Lung microvascular endothelial cell (primary cell): ENCODE results near the gene ACSM2A. TPM values are rescaled to one million over a fixed set of nuclear protein-coding genes. Genes with fewer than 3 reads are reported as not detected.
"Not testable (repeated sequence)": the region's sequence is repeated elsewhere in the genome, so short reads cannot be mapped to it uniquely, and the experiment has no call there.

Source experiments
- DNase-seq, 2 donors: peaks; one replicate each; pipeline versions ENCODE4 v3.0.0 to v3.0.0-alpha.2; 2010; ENCODE audit warnings: low read depth in 2 of 2
- total RNA-seq: library from RNA; depleted of rRNA; stranded (reverse); fragments of >200 nt; gene quantifications from 2 replicates; pipeline ENCODE4 v1.2.1, GENCODE V29; 2014

The ACSM2A gene
- total RNA-seq, 1 donor from 2014 or later, result under 0.01 TPM

DNA sequence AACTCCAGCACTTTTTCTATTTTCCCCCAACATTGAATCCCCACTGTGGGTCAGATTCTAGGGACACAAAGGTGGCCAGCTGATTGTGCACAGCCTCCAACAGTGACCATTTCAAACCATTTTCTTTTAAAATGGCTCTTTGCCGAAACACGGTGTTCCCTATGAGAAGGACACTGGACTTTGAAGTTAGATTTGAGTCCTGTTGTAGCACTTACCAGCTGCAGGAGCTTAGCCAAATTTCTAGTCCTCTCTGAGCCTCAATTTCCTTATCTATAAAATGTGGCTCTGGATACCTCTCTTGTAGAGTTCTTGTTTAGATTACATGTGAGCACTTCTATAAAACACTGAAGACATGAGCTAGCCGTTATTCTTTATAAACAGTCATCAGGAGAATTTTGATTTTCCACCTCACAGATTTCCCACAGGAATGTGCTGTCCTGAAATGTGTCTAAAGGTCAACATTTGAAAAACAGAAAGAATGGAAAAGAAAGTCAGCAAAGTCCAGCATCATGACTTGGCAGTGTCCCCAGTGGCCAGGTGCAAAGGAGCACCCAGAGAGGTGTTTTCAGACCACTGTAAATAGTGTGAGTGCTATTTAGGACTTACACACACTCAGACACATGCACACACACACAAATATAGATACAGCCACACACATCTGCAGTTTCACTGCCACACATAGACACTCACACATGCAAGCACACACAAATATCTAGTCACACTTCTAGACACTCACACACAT lies 4.5 kb upstream of the ACSM2A start:
- DNase-seq, result not testable (repeated sequence)

DNA sequence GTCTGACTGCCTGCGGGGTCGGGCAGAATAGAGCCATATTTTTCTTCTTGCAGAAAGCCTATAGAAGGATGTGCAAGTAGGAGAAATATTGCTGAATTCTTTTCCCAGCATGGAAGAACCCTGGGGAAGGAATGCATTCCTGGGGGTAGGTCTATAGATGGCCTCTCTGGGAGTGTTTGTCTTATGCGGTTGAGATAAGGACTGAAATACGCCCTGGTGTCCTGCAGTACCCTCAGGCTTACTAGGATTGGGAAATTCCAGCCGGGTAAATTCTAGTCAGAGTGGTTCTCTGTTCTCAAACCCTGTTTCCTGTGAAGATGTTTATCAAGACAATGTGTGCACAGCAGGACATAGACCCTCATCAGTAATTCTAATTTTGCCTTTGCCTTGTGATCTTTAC lies 2.3 kb downstream of the ACSM2A start:
- DNase-seq, result not testable (repeated sequence)

DNA sequence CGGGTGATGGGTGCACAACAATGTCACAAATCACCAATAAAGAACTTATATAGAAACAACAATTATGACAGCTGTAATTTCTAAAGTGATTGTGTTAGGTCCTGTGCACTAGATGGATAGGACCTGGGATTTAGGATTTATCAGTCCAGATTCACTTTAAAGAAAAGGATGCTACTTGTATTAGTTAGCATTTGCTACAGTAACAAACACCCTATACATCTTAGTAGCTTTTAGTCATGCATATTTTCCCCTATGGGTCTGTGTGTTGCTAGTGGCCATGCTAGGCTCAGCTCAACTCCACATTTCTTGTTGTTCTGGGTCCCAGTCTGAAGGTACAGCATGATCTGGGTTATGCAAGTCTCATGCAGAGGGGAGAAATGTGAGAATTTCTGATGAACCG lies 7.9 kb downstream of the ACSM2A start:
- not testable (repeated sequence) for DNase-seq

DNA sequence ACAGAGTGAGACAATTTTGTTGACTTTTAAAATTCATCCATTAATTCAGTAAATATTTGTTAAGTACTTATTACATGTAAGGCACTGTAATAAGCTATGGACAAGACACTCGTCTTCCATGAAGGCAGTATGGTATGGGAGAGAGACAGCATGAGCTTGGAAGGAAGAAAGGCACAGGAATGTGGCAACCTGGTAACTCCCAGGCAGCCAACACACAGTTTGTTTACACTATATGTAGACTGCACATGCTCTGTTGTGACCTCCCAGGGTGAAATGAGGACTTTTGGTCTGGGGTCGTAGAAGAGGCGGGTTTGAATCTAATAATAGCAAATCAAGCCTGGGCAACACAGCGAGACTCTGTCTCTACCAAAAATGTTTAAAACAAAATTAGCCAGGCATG lies 9.0 kb downstream of the ACSM2A start:
- DNase-seq, result not testable (repeated sequence)

DNA sequence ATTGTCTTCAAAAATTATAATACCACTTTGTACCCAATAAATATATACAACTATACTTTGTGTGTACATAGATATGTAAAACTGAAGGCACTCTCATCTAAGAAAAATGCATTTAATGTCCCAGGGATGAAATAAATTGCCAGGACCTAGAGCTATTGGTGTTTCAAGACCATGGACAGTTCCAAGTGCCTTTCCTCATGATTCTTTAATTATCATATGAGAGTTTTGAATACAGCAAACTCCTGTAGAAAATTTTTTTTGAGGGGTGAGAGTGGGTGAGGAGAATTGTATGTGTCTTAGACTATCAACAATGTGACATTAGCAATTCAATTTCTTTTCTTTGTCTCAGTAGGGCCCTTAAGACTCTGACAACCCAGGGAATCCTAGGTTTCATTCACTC lies 17.6 kb downstream of the ACSM2A start:
- not testable (repeated sequence) for DNase-seq

DNA sequence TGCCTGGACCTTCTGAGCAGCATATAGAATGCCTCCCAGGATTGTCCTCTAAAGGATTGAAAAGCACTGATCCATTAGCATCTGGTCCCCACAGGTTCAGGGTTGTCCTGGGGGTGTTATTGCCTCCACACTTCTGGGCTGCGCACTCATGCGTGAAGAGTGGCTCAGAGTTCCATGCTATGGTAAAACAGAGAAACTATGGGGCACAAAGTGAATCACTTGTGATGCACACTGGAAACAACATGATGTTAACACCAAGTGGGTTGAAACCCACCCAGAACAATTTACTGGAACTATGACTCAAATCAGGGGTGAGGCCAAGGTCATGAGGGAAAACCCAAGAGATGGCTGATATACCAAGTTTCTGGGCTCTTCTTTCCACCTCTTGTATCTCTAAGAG lies 18.6 kb downstream of the ACSM2A start:
- not testable (repeated sequence) for DNase-seq

DNA sequence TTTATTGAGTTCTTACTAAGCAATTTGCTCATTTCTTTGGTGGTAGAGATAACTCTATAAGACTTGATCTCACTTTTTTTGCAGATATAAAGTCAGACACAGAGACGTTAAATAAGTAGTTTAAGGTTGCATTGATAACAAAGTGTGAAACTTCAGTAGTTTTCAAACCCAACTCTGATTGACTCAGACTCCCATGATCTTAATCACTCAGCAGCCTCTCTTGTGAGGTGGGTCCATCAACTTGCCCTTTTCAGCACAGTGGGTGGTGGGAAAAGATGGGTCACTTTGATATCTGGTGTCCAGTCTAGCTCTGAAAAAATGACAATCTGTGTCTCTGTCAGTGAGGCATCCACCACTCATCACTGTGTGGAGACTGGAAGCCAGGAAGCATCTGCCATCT lies 19.4 kb downstream of the ACSM2A start:
- DNase-seq, result not testable (repeated sequence)

DNA sequence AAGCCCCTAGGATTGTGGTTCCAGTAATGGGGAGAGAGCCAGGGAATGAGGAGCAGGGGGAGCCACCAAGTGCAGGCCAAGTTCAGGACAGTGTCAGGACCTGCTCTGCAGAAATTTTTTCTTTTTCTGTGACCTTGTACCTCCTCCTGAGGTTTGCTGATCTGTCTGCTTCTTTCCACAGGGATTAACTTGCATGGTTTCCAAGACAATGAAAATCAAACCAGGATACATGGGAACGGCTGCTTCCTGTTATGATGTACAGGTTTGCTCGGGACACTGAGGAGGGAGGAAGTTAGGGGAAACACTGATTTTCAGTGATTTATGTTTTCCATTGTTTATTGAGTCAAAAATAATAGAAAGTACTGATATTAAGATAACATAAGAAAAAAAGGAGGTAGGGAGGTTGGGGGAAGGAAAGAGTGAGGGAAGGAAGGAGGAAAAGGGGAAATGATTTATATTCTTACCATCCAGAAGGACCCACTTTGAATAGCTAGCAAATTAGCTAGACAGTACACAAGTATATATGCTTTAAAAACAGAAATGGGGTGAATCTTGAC lies 25.9 kb downstream of the ACSM2A start:
- DNase-seq, result peak; percentile 2 to 66

DNA sequence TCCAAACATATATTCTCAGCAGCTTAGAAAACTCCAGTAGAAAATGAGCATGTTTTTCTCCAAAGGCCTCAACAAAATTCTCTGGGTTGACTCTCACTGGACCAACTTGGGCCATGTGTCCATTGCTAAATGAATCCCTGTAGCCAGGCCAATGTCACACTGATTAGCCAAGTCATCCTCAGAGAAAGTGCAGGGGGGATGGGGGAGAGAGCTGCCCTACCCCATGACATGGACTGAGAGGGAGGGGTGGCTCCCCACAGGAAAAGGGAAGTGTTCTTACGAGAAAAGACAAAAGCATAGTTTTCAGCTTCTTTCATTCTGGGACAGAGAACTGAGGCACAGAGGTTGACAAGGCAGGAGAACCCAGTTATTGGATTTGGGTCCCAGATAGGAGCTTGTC lies 32.7 kb downstream of the ACSM2A start:
- not testable (repeated sequence) for DNase-seq

DNA sequence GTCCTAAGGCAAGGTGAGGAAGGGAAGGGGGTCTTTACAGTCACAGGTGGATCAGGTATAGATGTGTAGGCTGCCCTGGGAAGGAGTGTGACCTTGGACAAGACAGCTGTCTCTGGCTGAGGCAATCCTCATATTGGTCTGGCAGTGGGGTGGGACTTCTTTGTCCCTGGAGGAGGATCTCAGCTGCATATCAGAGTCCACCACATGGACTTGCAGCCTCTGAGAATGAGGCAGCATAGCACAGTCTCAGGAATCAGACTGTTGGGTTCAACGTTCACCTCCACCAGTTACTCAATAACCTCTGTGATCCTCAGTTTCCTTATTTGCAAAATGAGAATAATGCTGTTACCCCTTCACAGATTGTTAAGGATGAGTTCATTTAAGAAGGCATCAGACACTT lies 33.4 kb downstream of the ACSM2A start:
- no peak for DNase-seq

DNA sequence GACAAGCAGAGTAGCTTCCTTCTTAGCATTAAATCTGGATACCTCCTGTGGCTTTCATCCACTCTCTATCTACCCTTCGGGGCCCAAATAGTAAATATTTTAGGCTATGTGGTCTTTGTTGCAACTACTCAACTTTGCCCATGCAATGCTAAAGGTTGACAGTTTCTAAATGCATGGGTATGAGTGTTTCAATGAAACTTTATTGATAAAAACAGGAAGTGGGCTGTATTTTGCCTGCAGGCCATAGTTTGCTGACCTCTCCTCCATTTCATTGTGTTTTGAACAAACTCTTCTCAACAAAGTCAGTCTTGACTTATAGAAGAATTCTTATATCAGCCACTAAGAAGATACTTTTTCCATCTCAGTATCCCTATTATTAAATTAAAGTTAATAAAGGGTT lies 34.1 kb downstream of the ACSM2A start:
- no peak for DNase-seq

DNA sequence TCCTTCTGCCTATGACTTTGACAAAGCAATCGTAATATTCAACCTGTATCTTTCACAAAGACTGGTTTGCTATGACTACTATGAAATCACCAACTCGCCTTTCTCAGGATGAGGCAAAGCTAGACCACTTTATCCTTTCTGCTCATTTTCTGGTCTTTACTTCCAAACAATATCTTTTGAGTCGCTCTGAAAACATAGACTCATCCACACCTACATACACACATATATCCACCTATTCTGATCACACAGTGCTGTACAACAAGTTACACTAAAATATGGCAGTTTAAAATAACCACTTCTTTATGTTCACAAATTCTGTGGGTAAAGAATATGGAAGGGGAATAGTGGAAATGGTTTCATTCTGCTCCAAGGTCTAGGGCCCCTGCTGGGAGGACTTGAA lies 39.7 kb downstream of the ACSM2A start:
- DNase-seq, result not testable (repeated sequence)

DNA sequence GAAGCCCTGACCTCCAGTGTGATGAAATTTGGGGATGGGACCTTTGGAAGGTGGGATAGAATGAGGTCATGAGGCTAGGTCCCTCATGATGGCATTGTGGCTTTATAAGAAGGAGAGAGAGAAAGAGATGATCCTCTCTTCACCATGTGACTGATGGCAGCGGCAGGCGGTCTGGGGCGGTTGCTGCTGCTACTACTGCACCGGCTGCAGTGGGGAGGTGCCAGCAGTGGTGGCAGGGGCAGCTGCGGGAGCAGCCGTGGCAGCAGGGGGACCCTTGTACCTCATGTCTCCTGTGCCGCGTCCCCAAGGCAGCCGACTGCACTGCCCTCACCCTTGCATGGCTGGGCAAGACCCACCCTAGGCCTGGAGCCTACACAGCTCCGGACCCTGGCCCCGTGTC lies 40.1 kb downstream of the ACSM2A start:
- not testable (repeated sequence) for DNase-seq

DNA sequence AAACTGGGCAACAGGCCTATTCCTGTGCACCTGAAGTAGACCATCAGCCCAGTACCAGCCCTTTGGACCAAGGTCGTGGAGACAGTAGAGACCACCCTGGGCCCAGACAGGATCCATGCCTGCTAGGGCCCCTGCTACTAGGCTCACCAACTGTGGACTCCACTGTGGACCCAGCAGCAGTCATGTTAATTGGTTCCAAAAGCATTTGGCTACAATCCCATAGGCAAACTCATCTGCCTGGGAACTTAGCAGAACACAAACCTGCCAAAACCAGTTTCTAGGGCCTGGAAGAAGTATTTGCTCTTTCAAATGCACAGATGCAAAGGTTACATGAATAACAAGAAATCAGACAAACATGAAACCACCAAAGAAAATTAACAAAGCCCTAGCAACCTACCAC lies 53.1 kb downstream of the ACSM2A start:
- no peak for DNase-seq

DNA sequence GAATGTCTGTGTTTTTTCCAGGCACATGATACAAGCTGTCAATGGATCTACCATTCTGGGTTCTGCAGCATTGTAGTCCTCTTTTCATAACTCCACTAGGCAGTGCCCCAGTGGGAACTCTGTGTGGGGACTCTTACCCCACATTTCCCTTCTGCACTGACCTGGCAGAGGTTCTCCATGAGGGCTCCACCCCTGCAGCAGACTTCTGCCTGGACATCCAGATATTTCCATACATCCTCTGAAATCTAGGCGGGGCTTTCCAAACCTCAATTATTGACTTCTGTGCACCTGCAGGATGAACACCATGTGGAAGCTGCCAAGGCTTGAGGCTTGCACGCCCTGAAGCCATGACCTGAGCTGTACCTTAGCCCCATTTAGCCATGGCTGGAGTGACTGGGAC lies 56.0 kb downstream of the ACSM2A start:
- no peak for DNase-seq

DNA sequence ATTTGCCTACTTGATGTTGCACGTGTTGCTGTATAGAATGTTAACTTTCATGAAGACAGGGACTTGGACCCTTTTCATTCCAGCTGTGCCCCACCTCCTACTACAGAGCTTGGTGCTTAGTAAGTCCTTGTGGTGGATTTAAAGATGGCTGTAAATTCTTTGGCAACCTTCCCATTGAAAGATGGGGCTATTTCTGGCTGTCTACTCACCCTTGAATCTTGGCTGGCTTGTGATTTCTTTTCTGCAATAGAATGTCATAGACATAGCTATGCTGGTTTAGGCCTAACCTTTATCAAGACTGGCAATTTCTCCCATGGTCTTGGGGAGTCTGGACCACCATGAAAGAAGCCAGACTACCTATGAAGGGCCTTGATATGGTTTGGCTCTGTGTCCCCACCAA lies 59.0 kb downstream of the ACSM2A start:
- DNase-seq, result no peak

DNA sequence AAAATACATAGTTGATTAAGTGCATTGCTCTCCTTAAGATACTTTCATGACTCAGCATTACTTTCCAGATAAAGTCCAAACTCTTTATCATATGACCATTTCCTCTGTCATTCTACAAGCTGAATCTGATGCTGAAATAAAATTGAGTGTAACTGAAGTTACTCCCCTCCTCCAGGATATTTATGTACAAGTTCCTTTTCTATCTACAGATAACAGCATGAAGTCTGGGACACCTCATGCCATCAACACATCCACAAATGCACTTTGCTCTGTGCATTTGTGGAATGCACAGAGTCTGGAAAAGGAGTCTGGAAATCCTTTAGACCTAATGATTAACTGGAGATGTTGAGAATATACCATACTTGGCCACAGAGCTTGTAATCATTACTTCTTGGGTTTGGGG lies 64.4 kb downstream of the ACSM2A start:
- no peak for DNase-seq

DNA sequence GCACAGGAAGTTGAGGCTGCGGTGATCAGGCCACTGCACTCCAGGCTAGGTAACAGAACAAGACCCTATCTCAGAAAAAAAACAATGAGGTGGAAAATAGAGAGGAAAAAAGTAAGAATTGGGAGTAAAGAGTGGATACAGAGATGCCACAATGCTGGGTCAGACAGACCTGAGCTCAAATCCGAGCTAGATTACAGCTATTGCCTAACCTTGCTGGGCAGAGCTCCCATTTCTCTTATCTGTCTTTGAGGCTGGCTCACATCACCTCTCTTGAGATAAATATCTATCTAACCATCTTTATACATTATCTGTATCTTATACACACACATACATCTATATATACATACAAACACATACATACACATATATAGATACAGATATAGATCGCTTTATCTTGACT lies 65.8 kb downstream of the ACSM2A start:
- DNase-seq, result no peak

DNA sequence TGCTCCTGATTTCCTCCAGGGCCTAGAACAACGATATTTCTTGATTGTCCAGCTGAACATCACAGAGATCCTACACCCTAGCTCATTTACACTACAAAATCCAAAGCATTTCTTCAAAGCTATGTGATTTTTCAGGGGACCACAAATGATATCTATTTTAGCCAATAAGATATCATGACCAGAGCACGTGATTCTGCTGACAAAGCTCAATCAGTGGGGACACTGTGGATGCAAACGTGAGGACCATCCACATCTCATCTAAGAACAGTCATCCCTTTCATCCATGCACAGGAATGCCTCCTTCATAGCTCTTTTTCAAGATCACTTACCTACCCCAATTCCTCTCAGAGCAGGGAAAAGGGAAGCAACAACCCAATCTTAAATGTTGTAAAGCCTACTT lies 67.9 kb downstream of the ACSM2A start:
- DNase-seq, result no peak

DNA sequence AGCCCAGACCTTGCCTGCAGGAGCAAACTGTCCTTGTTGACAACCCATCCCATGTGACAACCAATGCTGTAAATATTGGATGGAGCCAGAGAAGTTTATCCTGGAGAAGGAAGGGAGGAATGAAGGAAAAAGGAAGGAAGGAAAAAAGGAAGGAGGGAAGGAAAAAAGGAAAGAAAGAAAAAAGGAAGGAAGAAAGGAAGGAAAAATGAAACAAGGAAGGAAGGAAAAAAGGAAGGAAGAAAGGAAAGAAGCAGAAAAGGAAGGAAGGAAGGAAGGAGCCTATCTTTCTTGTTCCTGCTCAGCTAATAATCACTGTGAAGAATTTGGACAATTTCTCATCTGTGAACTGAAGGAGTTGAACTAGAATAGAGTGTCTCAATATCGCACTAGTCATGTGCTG lies 68.8 kb downstream of the ACSM2A start:
- DNase-seq, result no peak

DNA sequence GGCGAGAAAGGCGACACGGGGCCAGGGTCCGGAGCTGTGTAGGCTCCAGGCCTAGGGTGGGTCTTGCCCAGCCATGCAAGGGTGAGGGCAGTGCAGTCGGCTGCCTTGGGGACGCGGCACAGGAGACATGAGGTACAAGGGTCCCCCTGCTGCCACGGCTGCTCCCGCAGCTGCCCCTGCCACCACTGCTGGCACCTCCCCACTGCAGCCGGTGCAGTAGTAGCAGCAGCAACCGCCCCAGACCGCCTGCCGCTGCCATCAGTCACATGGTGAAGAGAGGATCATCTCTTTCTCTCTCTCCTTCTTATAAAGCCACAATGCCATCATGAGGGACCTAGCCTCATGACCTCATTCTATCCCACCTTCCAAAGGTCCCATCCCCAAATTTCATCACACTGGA lies 80.5 kb downstream of the ACSM2A start:
- not testable (repeated sequence) for DNase-seq

DNA sequence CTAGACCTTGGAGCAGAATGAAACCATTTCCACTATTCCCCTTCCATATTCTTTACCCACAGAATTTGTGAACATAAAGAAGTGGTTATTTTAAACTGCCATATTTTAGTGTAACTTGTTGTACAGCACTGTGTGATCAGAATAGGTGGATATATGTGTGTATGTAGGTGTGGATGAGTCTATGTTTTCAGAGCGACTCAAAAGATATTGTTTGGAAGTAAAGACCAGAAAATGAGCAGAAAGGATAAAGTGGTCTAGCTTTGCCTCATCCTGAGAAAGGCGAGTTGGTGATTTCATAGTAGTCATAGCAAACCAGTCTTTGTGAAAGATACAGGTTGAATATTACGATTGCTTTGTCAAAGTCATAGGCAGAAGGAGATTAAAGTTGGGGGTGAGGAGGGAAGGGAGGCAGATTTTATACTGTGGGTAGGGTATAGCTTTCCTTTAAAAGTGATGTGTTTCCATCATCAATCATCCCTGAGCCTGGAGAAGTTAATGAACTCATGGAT lies 81.0 kb downstream of the ACSM2A start:
- DNase-seq, result not testable (repeated sequence)

DNA sequence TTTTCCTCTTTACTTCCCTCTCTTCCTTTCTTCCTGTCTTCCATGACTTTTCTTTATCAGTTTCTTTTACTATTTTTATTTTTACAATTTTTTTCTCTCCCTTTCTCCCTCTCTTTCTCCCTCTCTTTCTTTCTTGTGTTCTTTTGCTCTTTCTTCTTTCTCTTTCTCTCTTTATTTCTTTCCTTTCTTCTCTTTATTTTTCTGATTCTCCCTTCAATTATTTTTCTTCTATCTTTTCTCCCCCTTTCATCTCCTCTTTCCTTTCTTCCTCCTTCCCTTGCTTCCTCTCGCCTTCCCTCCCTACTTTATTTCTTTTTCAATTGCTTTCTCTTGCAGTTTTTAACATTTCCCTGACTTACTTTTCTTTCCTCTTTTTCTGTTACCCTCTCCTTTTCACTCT lies 85.3 kb downstream of the ACSM2A start:
- not testable (repeated sequence) for DNase-seq
